HEK293T (cell line): Measurements from ENCODE around the gene SYT2.
"Not testable (repeated sequence)": the region's sequence is repeated elsewhere in the genome, so short reads cannot be mapped to it uniquely, and the experiment has no call there.

ENCODE experiments used
- CTCF ChIA-PET: fragments of 350-600 bp; formaldehyde crosslinking; extraction: SDS; loops from one replicate; lab custom pipeline; 2021; ENCODE audit warnings: antibody characterized with exemption, inconsistent platforms; lab: Yijun Ruan, JAX
- POLR2A ChIA-PET: fragments of 350-600 bp; formaldehyde crosslinking; extraction: SDS; loops from one replicate; lab custom pipeline; 2020; ENCODE audit warnings: antibody characterized with exemption, inconsistent platforms; lab: Yijun Ruan, JAX
- DNase-seq: peaks from one replicate; pipeline ENCODE4 v3.0.0; 2012; ENCODE audit warnings: mixed read lengths; ENCODE audit errors: extremely low spot score
- ARNT ChIP-seq: fragments of 450-650 bp; IDR thresholded peaks from 2 replicates; pipeline ENCODE4 v1.6.1; 2017; ENCODE audit warnings: mild to moderate bottlenecking
- BHLHE40 ChIP-seq: fragments of 450-650 bp; IDR thresholded peaks from 2 replicates; pipeline ENCODE4 v1.6.1; 2016; ENCODE audit warnings: mild to moderate bottlenecking, moderate library complexity, borderline replicate concordance
- CTBP1 ChIP-seq: fragments of 450-650 bp; IDR thresholded peaks from 2 replicates; pipeline ENCODE4 v1.6.1; 2016; ENCODE audit warnings: borderline replicate concordance
- ELF4 ChIP-seq: fragments of 450-650 bp; IDR thresholded peaks from 2 replicates; pipeline ENCODE4 v1.6.1; 2017; ENCODE audit warnings: antibody characterized with exemption
- FOXA1 ChIP-seq: fragments of 450-650 bp; IDR thresholded peaks from 2 replicates; pipeline ENCODE4 v1.6.1; 2016; ENCODE audit warnings: mild to moderate bottlenecking
- FOXK2 ChIP-seq: fragments of 450-650 bp; IDR thresholded peaks from 2 replicates; pipeline ENCODE4 v1.6.1; 2016; ENCODE audit warnings: mild to moderate bottlenecking
- FOXM1 ChIP-seq: fragments of 450-650 bp; IDR thresholded peaks from 2 replicates; pipeline ENCODE4 v1.6.1; 2017; ENCODE audit warnings: mild to moderate bottlenecking, borderline replicate concordance
- HDGF ChIP-seq: fragments of 450-650 bp; IDR thresholded peaks from 2 replicates; pipeline ENCODE4 v1.6.1; 2017; ENCODE audit warnings: antibody characterized with exemption, borderline replicate concordance
- L3MBTL2 ChIP-seq: fragments of 450-650 bp; conservative IDR thresholded peaks from 2 replicates; pipeline ENCODE4 v1.6.1; 2016; ENCODE audit warnings: mild to moderate bottlenecking
- LEF1 ChIP-seq: fragments of 450-650 bp; IDR thresholded peaks from 2 replicates; pipeline ENCODE4 v1.6.1; 2017; ENCODE audit warnings: mild to moderate bottlenecking, borderline replicate concordance
- NFRKB ChIP-seq: fragments of 450-650 bp; IDR thresholded peaks from 2 replicates; pipeline ENCODE4 v1.6.1; 2016; ENCODE audit warnings: mild to moderate bottlenecking, moderate library complexity
- SP1 ChIP-seq: fragments of 450-650 bp; IDR thresholded peaks from 2 replicates; pipeline ENCODE4 v1.6.1; 2017
- SUZ12 ChIP-seq: fragments of 450-650 bp; IDR thresholded peaks from 2 replicates; pipeline ENCODE4 v1.6.1; 2016; ENCODE audit warnings: mild to moderate bottlenecking
- TARDBP ChIP-seq: fragments of 450-650 bp; IDR thresholded peaks from 2 replicates; pipeline ENCODE4 v1.6.1; 2016
- ZNF384 ChIP-seq: fragments of 450-650 bp; IDR thresholded peaks from 2 replicates; pipeline ENCODE4 v1.6.1; 2016
- TF ChIP-seq, protein P1 (sequence below): fragments of 450-650 bp; IDR thresholded peaks from 2 replicates; pipeline ENCODE4 v1.6.1; 2016

Gene SYT2

DNA sequence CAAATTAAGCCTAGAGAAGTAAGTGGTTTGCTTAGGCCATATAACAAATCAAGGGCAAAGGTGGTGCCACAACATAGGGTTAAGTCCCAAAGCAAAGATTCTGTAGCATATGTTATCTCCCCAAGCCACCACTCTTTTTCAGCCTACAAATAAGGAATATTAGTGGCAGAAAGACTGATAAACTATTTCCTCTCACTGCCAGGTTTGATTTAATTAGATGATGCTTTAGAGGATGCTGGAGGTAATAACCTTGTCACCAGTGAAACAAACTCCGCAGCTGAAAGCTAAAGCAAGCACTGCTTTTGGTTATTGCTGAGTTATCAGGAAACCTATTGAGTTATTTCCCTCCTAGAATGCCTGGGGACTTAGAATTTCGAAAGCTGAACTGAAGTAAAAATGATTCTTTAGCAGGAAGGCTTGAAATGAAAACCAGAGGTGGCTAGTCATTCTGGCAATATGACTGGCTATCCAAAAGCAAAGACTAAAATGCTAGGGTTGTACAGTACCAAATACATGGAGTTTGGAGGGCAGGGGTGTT lies 145.2 kb downstream of the SYT2 start:
- POLR2A ChIA-PET: no interaction called here
- CTCF ChIA-PET: no interaction called here
- TF ChIP-seq FOXA1 (no peak), LEF1 (no peak), TARDBP (no peak), NFRKB (no peak), BHLHE40 (no peak), ARNT (no peak), CTBP1 (no peak), L3MBTL2 (no peak)
- DNase-seq: no peak

DNA sequence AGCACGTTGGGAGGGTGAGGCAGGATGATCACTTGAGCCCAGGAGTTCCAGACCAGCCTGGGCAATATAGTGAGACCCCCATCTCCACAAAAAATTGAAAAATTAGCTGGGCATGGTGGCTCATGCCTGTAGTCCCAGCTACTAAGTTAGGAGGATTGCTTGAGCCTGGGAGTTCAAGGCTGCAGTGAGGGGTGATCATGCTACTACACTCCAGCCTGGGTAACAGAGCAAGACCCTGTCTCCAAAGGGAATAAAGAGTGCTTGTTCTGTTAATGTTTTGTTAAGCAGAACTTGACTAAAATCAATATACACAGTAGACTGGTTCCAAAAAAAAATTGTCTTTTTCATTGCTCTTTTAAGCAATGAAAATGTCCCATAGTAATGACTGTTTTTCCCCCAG lies 146.4 kb downstream of the SYT2 start:
- CTCF ChIA-PET: no interaction called here
- no peak for DNase-seq
- TF ChIP-seq CTBP1 (no peak), FOXA1 (no peak), ARNT (no peak), ELF4 (no peak), HDGF (no peak), BHLHE40 (no peak), L3MBTL2 (no peak), NFRKB (no peak), FOXK2 (no peak), ZNF384 (no peak), FOXM1 (no peak), SP1 (no peak), LEF1 (no peak), TARDBP (no peak), SUZ12 (no peak)
- TF ChIP-seq, protein P1, sequence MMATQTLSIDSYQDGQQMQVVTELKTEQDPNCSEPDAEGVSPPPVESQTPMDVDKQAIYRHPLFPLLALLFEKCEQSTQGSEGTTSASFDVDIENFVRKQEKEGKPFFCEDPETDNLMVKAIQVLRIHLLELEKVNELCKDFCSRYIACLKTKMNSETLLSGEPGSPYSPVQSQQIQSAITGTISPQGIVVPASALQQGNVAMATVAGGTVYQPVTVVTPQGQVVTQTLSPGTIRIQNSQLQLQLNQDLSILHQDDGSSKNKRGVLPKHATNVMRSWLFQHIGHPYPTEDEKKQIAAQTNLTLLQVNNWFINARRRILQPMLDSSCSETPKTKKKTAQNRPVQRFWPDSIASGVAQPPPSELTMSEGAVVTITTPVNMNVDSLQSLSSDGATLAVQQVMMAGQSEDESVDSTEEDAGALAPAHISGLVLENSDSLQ: no peak
- POLR2A ChIA-PET: no interaction called here

DNA sequence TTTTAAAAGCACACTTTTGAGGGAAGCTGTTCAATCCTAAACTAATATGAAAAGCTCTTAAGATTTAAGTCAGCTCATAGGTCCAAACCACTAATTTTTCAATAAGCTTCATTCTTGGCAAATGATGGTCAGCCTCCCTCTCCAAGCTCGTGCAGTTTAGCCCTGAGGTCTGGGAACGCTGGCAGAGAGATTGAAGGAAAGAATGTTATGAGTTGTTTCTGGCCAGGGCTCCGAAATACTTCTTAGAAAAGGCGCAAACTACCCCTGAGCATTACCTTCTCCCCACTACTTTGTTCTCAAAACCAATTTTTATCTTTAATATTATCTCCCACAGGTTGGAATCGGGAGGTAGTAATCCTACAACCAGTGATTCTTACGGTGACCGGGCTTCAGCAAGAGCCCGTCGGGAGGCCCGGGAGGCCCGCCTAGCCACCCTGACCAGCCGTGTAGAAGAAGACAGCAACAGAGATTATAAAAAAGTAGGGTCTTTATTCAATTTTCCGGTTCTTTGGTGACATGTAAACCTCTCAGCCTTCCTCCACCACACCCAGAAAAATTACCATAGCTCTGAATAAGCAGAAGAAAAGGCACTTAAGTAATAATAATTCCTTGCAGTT lies 147.7 kb downstream of the SYT2 start:
- no peak for DNase-seq
- POLR2A ChIA-PET: no interaction called here
- TF ChIP-seq ARNT (no peak), FOXM1 (no peak), ZNF384 (no peak), CTBP1 (no peak), HDGF (no peak), BHLHE40 (no peak), NFRKB (no peak), FOXK2 (no peak), ELF4 (no peak), L3MBTL2 (no peak), LEF1 (no peak), SP1 (no peak), FOXA1 (no peak), SUZ12 (no peak)
- TF ChIP-seq, protein P1: no peak
- CTCF ChIA-PET: interaction anchor here (1.0 kb wide), 2 partner anchors 11 to 16 kb away, joined by 4 read pairs; no protein-coding TSS in a partner anchor

DNA sequence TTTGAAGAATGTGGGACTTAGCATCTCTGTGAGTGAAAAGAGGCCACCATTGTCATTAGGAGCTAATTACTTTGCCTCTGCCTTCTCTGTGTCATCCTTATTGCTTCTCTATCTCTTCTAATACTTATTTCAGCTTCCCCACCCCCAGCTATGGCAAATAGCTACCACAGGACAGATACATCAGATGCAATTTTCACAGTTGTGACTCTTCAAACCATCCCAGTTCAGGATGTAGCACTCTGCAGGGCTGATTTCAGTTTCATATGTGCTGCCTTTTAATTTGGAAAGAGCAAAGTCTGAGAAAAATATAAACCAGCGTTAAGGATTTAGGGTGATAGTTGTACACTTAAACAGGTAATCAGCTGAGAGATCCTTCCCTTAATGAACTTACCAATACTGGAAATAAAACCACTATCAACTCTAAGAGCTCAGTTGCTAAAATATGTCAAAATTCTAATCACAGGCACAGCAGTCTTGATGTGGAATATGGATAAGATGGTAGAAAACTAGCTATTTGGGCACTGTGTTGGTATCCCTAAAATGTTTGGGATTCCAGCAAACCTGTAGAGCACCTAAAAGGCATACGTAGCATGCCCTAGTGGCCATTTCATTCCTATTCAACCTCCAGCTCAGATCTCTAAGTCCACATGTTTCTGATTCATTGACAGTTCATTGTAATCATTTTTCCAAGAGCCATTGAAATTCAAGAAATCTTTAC lies 148.4 kb downstream of the SYT2 start:
- POLR2A ChIA-PET: no interaction called here
- CTCF ChIA-PET: interaction anchor here (0.7 to 1.0 kb wide), 3 partner anchors 12 to 69 kb away, joined by 3 to 4 read pairs (median 4); no protein-coding TSS in a partner anchor

DNA sequence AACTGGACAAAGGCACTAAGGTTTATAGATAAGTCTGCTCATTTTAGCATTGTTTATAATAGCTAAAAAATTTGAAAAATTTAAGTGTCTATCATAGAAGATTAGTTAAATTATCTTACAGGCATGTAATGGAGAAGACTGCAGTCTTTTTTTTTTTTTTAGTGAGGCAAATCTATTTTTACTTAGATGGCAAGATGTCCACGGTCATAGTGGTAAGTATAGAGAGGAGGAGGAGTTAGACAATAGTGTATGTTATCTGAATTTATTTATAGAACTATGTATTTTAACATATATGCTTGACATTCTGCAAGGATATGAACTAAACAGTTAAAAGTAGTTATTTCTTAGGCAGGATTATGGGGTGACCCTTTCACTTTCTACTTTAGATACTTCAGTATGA lies 149.0 kb downstream of the SYT2 start:
- CTCF ChIA-PET: interaction anchor here (0.7 kb wide), 1 partner anchor 70 kb away, joined by 3 read pairs; no protein-coding TSS in a partner anchor
- TF ChIP-seq LEF1 (no peak), SP1 (no peak), TARDBP (no peak), BHLHE40 (no peak), L3MBTL2 (no peak), SUZ12 (no peak), FOXM1 (no peak), HDGF (no peak), ELF4 (no peak), NFRKB (no peak), CTBP1 (no peak), FOXA1 (no peak)
- TF ChIP-seq, protein P1: no peak
- no peak for DNase-seq
- POLR2A ChIA-PET: no interaction called here

More for the DNA sequence above, 148.4 kb downstream of the SYT2 start:
- no peak for DNase-seq
- TF ChIP-seq SUZ12 (no peak), ARNT (no peak), L3MBTL2 (no peak), ELF4 (no peak), NFRKB (no peak), SP1 (no peak), FOXM1 (no peak), FOXK2 (no peak), TARDBP (no peak), CTBP1 (no peak), FOXA1 (no peak), BHLHE40 (no peak), LEF1 (no peak), ZNF384 (no peak), HDGF (no peak)
- TF ChIP-seq, protein P1: no peak

DNA sequence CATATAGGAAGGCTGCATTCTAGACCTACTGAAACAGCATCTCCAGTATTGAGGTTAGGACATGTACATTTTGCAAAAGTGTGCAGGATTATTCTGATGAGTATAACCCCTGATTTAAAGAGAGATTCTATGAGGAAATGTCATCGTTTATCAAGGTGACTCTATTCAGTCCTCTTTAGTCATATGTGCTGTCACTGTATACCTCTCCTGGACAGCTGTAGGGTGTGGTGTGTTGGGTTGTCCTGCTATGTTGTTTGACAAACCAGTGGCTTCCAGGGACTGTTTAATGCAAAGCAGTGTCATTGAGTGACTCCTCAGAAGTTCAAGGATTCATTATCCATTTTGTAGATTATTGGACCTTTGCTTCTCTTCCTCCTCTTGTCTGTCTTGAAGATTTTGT lies 152.6 kb downstream of the SYT2 start:
- DNase-seq, POLR2A ChIA-PET: not testable (repeated sequence)
- CTCF ChIA-PET: interaction anchor here (0.6 kb wide), 1 partner anchor 20 kb away, joined by 5 read pairs; no protein-coding TSS in a partner anchor

DNA sequence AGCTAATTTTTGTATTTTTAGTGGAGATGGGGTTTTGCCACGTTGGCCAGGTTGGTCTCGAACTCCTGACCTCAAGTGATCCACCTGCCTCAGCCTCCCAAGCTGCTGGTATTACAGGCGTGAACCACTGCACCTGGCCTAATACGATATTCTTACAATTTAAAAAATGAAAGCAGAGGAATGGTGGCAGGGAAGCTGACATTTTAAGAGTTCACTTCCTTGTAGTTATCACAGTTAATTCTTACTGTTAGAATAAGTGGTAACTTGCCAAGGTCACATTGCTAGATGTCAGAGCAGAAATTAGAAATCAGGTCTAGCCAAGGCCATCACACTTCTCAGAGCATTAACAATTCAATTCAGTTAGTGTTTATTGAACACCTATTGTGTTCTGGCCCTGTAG lies 154.2 kb downstream of the SYT2 start:
- CTCF ChIA-PET, POLR2A ChIA-PET, DNase-seq: not testable (repeated sequence)

DNA sequence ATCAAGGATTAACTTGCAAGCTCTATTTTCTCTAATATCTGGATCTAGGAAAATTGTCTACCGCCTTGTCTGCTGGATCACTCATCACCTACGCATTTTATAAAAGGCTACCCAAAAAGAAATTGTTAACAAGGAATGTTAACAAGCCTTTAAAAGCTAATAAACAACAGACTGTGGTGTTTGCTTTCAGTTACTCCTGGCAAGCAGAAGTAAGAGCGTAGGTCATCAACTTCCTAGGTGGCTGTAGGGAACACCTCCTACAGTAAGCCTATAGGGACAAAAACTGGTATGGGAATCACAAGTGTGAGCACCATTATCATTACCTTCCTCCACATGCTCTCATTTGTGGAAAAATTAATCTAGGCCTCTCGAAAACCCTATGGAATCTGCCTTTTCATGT lies 155.6 kb downstream of the SYT2 start:
- CTCF ChIA-PET, DNase-seq, POLR2A ChIA-PET: not testable (repeated sequence)
